Stimulated activated CD8-positive, alpha-beta memory T cell treated with anti-CD3 and anti-CD28 coated beads, Interleukin-15, amount 100 ng/mL, for 48 hours (primary cell): ENCODE measurements around the gene ERP27.

Experiments
- DNase-seq, 2 donors: peaks; one replicate each; pipeline ENCODE4 v3.0.0-alpha.2; 2020; ENCODE audit warnings: low read depth in 2 of 2

Gene ERP27

DNA sequence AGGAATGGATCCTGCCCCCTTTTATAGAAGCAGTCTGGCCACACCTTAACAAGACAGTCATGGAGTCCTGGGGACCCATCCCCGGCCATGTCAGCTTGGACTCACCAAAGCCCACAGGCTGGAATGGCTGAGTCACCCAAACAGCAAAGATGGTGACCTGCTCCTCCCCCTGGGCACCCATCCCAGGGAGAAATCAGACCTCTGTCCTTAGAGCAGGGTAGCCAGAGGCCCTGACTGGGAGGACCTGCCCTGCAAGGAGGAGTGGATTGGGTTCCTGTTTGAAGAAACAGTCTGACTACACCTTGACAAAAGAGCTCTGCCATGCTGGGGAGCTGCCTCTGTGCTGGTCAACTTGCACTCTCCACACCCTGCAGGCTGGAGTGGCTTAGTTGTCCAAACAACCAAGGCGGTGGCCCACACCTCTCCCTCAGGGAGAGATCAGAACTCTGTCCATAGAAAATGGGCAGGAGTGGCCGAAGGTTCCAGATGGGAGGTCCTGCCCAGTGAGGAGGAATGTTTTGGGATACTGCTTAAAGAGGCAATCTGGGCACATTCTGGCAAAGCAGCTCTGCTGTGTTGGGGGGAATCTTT, 69.3 kb downstream of the ERP27 start:
- no peak for DNase-seq
